Prostate gland (tissue), 2 donors: ENCODE measurements around the gene SCAP. TPM values are rescaled to one million over a fixed set of nuclear protein-coding genes. Genes with fewer than 3 reads are reported as not detected.

Experiments used
- DNase-seq: peaks from one replicate; pipeline ENCODE4 v3.0.0-alpha.2; 2019; ENCODE audit warnings: low spot score
- H3K27ac ChIP-seq, 2 donors: fragments of 200-600 bp; sonication (generic); 2 replicates each; pipeline ENCODE4 v1.5.1; 2017 to 2019
- H3K27me3 ChIP-seq: fragments of 200-600 bp; sonication (generic); replicated peaks from 2 replicates; pipeline ENCODE4 v1.5.1; 2019; ENCODE audit not compliant: insufficient read depth
- H3K36me3 ChIP-seq, 2 donors: fragments of 200-600 bp; sonication (generic); 1 replicate in 1 of 2; 2 replicates in 1 of 2; pipeline versions ENCODE4 v1.5.1 to v1.8.1; 2017 to 2019
- H3K4me1 ChIP-seq: fragments of 200-600 bp; sonication (generic); replicated peaks from 2 replicates; pipeline ENCODE4 v1.5.1; 2019
- H3K4me3 ChIP-seq, 2 donors: fragments of 200-600 bp; sonication (generic); 2 replicates each; pipeline ENCODE4 v1.5.1; 2017 to 2019
- H3K9me3 ChIP-seq: fragments of 200-600 bp; sonication (generic); 2 replicates; pipeline ENCODE4 v1.5.1; 2017
- CTCF ChIP-seq, 4 experiments: fragments of 200-600 bp in 2 of 4; fragments of 450-650 bp in 2 of 4; sonication (generic) in 2 of 4; IDR thresholded peaks; 1 replicate in 3 of 4; 2 replicates in 1 of 4; pipeline ENCODE4 v1.5.1; 2016 to 2019; ENCODE audit warnings: antibody characterized with exemption in 4 of 4, mild to moderate bottlenecking in 2 of 4, moderate library complexity in 2 of 4
- POLR2A ChIP-seq: fragments of 450-650 bp; IDR thresholded peaks from one replicate; pipeline ENCODE4 v1.6.1; 2016; ENCODE audit warnings: antibody characterized with exemption, mild to moderate bottlenecking
- POLR2AphosphoS5 ChIP-seq: sonication (generic); formaldehyde crosslinking; IDR thresholded peaks from one replicate; pipeline ENCODE4 v1.6.1; 2017; ENCODE audit warnings: antibody characterized with exemption
- WGBS: methylation state at CpG from one replicate; pipeline ENCODE4 v1.1.5; 2018; 5-methylcytosine and 5-hydroxymethylcytosine counted together
- intact Hi-C: fragments of 100-400 bp; cut with DNase I; formaldehyde crosslinking; loops from one replicate; pipeline ENCODE4 v1.14.2; 2022
- total RNA-seq, 2 donors: library from RNA; depleted of rRNA; stranded (reverse); fragments of >200 nt; gene quantifications; one replicate each; pipeline ENCODE4 v1.1.0, GENCODE V29; 2016

The SCAP gene
- total RNA-seq, 2 donors from 2014 or later, result 71.5 to 230 TPM

GRCh38 chr3:47410417-47410720 lies 65.4 kb downstream of the SCAP start:
- Histone ChIP-seq H3K27me3 (no peaks in the 10 kb centered on the region), H3K27ac (no peak overlapping the region), H3K4me3 (no peak overlapping the region), H3K9me3 (no peaks in the 10 kb centered on the region), H3K36me3 (peaks cover 7 to 35% of the 10 kb centered on the region in 2 donors), H3K4me1 (peaks cover 4% of the 10 kb centered on the region)
- DNase-seq, result no peak
- no peak for TF ChIP-seq CTCF (IDR thresholded peaks at IDR 0.05)
- no peak for TF ChIP-seq POLR2A
- TF ChIP-seq POLR2AphosphoS5, result no peak
- WGBS, result 76% methylated on average over 10 of the region's 10 CpGs
- intact Hi-C loops, result loop anchor here (10.0 kb wide), 1 partner anchor 374 kb away; the partner anchor contains the start of gene SMARCC1

DNA sequence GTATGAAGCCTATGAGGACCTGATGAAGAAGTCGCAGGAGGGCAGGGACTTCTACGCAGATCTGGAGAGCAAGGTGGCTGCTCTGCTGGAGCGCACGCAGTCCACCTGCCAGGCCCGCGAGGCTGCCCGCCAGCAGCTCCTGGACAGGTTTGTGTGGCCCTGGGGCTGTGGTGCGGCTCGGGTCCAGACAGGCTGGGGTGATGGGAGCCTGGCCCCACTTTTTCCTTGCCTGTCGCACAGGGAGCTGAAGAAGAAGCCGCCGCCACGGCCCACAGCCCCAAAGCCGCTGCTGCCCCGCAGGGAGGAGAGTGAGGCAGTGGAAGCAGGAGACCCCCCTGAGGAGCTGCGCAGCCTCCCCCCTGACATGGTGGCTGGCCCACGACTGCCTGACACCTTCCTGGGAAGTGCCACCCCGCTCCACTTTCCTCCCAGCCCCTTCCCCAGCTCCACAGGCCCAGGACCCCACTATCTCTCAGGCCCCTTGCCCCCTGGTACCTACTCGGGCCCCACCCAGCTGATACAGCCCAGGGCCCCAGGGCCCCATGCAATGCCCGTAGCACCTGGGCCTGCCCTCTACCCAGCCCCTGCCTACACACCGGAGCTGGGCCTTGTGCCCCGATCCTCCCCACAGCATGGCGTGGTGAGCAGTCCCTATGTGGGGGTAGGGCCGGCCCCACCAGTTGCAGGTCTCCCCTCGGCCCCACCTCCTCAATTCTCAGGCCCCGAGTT lies 65.9 kb downstream of the SCAP start:
- Histone ChIP-seq H3K27ac (no peak overlapping the region), H3K4me1 (peaks cover 8% of the 10 kb centered on the region), H3K4me3 (no peak overlapping the region), H3K36me3 (peaks cover 7 to 35% of the 10 kb centered on the region in 2 donors), H3K9me3 (no peaks in the 10 kb centered on the region), H3K27me3 (no peaks in the 10 kb centered on the region)
- no peak for TF ChIP-seq POLR2A
- no peak for DNase-seq
- intact Hi-C loops, result loop anchor here (10.0 kb wide), 1 partner anchor 375 kb away; the partner anchor contains the start of gene SMARCC1
- 90% methylated on average over 21 of the region's 26 CpGs for WGBS

DNA sequence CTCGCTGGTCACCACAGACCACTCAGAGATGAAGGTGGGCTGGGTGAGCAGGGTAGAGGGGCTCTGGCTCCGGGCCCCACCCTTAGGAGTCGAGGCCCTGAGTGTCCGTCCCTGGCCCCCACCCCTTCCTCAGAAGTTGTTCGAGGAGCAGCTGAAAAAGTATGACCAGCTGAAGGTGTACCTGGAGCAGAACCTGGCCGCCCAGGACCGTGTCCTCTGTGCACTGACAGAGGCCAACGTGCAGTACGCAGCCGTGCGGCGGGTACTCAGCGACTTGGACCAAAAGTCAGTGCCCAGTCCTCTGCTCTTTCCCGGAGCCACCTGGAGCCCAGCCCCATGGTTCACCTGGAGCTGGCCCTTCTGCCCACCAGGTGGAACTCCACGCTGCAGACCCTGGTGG lies 66.5 kb downstream of the SCAP start:
- TF ChIP-seq POLR2A (no peak), POLR2AphosphoS5 (no peak), CTCF (IDR thresholded peaks at IDR 0.05) (no peak)
- peaks cover 6 to 32% of the 10 kb centered on the region in 2 donors for H3K36me3 ChIP-seq
- peaks cover 13% of the 10 kb centered on the region for H3K4me1 ChIP-seq
- no peak overlapping the region for H3K4me3 ChIP-seq
- H3K27me3 ChIP-seq, result no peaks in the 10 kb centered on the region
- 89% methylated on average over 12 of the region's 15 CpGs for WGBS
- intact Hi-C loops, result no loop called here
- H3K9me3 ChIP-seq, result no peaks in the 10 kb centered on the region
- no peak for DNase-seq
- H3K27ac ChIP-seq, result no peak overlapping the region

- Histone ChIP-seq H3K4me3 (no peak overlapping the region), H3K27me3 (no peaks in the 10 kb centered on the region), H3K27ac (no peak overlapping the region), H3K4me1 (peaks cover 13% of the 10 kb centered on the region), H3K9me3 (no peaks in the 10 kb centered on the region), H3K36me3 (peaks cover 5 to 29% of the 10 kb centered on the region in 2 donors)
- intact Hi-C loops, result no loop called here
- TF ChIP-seq CTCF (IDR thresholded peaks at IDR 0.05) (no peak), POLR2AphosphoS5 (no peak), POLR2A (no peak)
- DNase-seq, result no peak
- WGBS, result 87% methylated on average over 15 of the region's 15 CpGs
These were observed 66.9 kb downstream of the SCAP start for GRCh38 chr3:47408839-47409229.

GRCh38 chr3:47407896-47408838 lies 67.6 kb downstream of the SCAP start:
- no peak for DNase-seq
- H3K4me1 ChIP-seq, result peaks cover 13% of the 10 kb centered on the region
- no peak overlapping the region for H3K27ac ChIP-seq
- intact Hi-C loops, result no loop called here
- TF ChIP-seq POLR2A (no peak), POLR2AphosphoS5 (no peak), CTCF (IDR thresholded peaks at IDR 0.05) (no peak)
- no peaks in the 10 kb centered on the region for H3K27me3 ChIP-seq
- no peaks in the 10 kb centered on the region for H3K9me3 ChIP-seq
- H3K4me3 ChIP-seq, result no peak overlapping the region
- WGBS, result 92% methylated on average over 18 of the region's 18 CpGs
- peaks cover 5 to 29% of the 10 kb centered on the region in 2 donors for H3K36me3 ChIP-seq
